Kidney tubule cell (primary cell): ENCODE data around the gene LPCAT3.
"Not testable (repeated sequence)": the region's sequence is repeated elsewhere in the genome, so short reads cannot be mapped to it uniquely, and the experiment has no call there.

Experiments used
- DNase-seq: peaks from one replicate; pipeline ENCODE4 v3.0.0-alpha.2; 2018; ENCODE audit warnings: low spot score

LPCAT3 gene, protein sequence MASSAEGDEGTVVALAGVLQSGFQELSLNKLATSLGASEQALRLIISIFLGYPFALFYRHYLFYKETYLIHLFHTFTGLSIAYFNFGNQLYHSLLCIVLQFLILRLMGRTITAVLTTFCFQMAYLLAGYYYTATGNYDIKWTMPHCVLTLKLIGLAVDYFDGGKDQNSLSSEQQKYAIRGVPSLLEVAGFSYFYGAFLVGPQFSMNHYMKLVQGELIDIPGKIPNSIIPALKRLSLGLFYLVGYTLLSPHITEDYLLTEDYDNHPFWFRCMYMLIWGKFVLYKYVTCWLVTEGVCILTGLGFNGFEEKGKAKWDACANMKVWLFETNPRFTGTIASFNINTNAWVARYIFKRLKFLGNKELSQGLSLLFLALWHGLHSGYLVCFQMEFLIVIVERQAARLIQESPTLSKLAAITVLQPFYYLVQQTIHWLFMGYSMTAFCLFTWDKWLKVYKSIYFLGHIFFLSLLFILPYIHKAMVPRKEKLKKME

DNA sequence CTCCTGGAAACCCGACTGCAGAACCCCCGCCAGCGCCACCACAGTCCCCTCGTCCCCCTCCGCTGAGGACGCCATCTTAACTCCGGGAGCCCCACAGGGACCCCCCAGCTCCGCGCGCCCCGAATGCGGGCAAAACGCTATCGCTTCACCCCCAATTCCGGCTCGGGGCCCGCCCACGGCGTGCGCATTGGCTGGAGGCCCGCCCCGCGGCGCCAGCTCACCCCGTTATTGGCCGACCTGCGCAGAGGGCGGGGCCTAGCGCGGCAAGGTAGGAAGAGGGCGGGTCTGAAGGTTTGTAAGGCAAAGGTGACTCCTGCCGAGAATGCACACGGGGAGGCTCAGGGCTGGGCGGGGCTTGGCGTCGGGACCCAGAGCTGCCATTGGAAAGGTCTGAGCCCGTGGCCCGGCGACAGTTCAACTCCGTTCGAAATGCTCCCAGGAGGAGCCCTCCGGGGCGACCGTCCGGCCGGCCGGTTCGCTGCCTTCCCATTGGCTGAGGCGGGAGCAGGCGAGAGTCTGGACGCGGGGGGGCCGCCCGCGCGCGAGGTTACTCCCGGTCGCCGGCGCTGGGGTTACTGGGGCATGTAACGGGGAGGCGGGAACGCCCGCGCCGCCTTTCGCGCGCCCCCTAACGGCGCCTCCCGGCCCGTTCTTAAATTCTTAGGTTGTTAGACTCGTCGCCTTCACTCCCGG, at the start of gene LPCAT3:
TSS of gene LPCAT3 (minus strand) at position 127 of the 693 bp plus-strand sequence. CDS start at position 75, 52 bp downstream.
- DNase-seq, result peak; percentile 96

DNA sequence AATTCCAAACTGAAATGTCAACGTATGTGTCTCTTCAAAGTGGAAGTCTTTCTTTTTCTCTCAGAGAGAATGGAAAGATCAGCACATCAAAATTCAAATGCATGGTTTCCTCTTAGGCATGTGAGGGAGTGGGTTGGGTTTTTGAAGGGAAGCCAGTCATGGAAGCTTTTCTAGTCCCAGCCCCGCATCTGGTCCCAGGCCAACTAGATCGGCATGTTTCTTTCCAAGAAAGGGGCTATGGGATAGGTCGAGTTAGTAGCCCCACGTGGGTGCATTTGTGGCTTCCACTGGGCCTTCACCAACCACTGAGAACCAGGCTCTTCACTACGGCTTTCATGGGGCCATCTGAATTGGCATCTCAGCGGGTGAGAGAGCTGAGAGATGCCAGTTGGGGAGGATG, 48.8 kb upstream of the LPCAT3 start:
- DNase-seq, result no peak

DNA sequence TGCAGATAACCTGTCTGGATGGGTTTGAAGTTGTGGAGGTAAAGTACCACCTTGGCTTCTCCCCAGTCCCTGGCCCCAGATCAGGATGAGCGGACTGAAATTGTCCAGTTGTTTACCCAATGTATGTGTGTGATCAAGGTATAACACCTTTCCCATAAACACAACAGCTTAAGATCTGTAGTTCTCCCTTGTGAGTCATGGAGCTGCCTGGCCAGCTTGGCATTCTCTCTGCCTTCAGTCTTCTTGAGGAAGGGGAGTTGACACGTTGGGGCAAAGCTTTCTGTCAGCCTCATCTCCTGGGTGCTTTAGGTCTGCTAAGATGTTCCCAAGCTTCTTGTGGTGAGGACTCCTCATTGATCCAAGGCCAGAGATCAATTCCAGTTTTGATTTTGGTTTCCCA, 48.3 kb upstream of the LPCAT3 start:
- DNase-seq, result no peak

DNA sequence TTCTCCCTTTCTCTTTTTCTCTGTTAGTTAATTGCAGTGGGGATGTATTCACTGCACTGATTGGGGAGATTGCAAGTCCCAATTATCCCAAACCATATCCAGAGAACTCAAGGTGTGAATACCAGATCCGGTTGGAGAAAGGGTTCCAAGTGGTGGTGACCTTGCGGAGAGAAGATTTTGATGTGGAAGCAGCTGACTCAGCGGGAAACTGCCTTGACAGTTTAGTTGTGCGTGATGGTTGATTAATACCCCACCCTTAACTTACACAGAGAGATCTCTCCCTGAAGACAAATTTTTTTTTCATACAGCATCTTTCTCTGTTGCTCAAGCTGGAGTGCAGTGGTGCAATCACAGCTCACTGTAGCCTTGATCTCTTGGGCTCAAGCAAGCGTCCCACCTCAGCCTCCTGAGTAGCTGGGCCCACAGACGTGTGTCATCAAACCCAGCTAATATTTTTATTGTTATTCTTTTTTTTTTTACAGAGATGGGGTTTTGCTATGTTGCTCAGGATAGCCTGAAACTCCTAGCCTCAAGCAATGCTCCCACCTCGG, 46.9 kb upstream of the LPCAT3 start:
- no peak for DNase-seq

DNA sequence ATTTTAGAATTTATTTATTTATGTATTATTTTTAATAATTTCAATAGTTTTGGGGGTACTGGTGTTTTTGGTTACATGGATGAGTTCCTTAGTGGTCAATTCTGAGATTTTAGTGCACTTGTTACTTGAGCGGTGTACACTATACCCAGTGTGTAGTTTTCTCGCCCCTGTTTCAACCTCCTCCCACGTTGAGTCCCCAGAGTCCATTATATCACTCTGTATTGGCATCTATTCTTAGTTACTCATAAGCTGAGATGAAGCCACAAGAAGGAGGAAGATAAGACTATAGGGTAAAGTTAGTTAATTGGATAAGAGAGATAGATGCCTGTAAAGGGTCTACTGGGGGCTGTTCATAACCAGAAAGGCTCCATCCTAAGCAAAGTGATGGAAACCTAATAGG, 46.2 kb upstream of the LPCAT3 start:
- no peak for DNase-seq

DNA sequence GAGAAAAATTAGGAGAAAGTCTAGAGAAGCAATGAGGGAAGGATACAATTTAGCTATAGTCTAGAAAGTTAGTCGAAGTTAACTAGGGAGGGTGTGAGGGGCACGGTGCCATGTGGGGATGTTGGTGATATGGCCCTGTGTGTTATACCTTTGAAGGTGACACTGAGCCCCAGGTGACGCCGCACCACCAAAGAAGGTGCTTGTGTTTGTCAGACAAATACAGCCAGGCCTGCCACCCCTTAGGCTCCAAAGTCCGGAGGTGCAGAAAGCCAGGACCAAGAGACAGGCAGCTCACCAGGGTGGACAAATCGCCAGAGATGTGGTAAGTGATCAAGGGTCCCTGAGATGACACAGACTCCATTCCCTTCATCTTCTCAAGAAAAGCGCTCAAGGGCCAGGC, 43.3 kb upstream of the LPCAT3 start:
- no peak for DNase-seq

DNA sequence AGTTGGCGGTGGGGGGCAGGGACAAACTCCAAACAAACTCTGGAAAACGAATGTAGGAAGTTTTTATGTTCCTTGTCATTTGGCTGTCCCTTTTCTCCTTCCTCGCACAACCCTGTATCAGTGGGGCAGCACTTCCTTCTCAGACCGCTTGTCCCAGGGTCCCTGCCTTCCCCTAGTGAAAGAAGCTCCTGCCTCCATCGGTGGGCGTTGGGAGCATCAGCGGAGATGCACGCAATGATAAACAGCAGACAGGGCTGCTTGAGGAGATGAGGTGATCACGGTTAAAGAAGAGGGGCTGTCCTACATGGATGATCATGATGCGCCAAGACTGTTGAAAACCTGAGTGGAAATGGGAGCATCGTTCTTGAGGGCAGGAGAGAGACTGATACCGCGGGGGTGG, 42.9 kb upstream of the LPCAT3 start:
- no peak for DNase-seq

DNA sequence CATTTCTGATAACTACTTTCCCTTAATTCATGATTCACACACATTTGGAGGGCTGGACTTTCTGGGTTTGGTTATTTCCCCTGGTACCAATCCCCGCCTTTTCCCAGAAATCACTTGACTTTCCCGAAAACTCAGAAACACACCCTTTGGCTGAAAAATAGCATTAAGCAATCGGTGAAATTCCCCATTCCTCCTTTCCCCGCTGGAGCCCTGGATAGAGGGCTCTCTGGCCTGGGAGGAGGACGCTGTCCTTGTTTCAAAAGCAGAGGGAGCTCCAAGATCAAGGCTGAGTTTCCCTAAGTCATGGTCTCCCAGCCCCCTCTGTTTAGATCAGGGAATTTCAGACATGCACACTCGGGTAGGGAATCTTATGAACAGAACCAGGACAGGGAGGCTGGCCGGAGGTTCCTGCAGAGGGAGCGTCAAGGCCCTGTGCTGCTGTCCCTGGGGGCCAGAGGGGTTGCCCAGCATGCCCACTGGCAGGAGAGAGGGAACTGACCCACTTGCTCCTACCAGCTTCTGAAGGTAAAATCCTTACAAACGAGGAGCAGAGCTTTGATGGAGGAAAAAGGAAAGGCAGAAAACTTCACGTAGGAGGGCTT, 42.2 kb upstream of the LPCAT3 start, which contains the start of gene C1S:
TSS of gene C1S (plus strand) at position 366 of the 602 bp plus-strand sequence. CDS start 1,195 bp downstream, outside the sequence.
- peak; percentile 83 for DNase-seq

DNA sequence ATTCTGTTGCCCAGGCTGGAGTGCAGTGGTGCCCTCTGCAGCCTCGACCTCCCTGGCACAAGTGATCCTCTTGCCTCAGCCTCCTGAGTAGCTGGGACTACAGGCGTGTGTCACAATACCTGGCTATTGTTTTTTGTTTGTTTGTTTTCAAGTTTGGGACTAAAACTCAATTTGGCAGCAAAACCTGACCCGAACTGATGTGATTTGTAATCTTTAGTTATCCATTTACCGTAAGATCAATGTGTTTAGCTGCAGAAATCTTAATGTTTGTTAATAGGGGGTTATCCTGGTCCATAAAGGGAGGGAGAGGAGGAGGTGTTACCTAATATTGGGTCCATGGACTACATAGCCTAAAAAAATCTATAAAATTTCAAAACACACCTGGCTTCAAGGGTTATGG, 41.5 kb upstream of the LPCAT3 start:
- no peak for DNase-seq

DNA sequence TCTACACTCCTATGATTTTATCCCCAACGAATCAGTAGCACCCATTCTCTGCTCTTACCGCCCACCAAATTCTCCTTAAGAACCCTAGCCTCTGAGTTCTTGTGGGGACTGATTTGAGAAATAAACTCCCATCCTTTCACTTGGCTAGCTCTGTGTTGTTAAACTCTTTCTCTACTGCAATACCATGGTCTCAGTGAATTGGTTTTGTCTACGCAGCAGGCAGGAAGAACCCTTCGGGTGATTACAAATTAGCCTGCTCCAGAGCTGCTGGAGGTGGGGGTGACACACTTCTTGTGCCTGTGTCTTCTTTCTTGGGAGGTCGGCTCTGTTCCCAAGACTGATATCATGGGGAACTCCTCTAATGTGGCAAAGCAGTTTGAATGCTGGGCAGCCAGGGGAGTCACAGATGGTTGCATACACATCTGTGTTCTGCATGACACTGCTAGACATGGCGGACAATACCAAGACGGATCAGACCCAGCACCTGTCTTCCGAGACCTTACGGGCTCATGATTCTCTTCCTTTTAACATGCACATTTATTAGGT, 40.6 kb upstream of the LPCAT3 start:
- no peak for DNase-seq

DNA sequence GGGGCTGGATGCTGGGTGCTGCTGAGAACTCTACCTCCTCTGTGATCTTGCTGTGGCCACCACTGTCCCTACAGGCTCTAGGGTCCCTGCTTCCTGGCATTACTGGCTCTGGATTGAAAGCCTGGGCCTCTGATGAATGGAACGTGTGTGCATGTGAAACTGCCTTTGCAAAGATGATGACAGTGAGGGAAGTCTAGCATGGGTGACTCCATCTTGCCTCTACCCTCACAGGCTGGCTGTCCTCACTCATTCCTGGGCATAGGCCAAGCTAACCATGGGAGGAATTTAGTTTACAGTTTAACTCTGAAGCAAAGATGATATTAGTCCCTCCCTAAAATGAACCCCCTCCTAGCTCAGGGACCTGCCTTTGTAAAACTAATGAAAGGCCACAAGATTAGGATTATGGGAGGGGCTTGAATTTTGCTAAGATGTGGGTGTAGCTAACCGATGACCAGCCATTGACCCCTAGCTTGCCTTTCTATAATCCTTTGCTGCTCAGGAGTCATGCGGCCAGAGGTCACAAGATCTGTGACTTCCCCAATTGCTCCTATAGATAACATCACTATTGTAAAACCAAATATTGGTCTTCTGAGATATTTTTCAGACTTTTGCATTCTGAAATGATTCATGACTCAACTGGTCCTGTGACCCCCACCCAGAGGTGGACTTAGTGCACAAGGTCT, 40.0 kb upstream of the LPCAT3 start:
- DNase-seq, result no peak

DNA sequence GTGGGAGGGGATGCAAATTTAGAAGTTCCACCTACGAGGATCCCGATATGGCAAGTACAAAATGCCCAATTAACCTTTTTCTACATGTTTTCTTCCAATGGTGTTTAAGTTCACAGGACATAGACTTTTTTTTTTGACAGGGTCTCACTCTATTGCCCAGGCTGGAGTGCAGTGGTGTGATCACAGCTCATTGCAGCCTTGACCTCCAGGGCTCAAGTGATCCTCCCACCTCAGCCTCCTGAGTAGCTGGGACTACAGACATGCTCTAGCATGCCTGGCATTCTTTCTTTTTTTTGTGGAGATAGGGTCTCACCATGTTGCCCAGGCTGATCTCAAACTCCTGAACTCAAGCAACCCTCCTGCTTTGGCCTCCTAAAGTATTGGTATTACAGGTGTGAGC, 37.5 kb upstream of the LPCAT3 start:
- DNase-seq, result not testable (repeated sequence)

DNA sequence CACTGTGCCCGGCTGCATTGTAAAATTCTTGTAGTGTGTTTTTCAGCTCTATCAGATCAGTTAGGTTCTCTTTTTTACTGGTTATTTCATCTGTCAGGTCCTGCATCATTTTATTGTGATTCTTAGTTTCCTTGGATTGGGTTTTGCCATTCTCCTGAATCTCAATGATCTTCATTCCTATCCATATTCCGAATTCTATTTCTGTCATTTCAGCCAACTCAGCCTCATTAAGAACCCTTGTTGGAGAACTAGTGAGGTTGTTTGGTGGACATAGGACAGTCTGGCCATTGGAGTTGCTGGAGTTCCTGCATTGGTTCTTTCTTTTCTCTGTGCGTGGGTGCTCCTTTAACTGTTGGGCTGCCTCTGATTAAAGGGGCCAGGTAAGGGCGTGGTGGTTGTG, 36.6 kb upstream of the LPCAT3 start:
- DNase-seq, result no peak

DNA sequence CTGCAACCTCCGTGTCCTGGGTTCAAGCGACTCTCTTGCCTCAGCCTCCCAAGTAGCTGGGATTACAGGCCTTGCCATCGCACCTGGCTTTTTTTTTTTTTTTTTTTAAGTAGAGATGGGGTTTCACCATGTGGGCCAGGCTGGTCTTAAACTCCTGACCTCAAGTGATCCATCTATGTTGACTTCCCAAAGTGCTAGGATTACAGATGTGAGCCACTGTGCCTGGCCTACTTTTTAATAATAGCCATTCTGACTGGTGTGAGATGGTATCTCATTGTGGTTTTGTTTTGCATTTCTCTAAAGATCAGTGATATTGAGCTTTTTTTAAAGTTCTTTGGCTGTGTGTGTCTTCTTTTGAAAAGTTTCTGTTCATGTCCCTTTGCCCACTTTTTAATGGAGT, 31.7 kb upstream of the LPCAT3 start:
- not testable (repeated sequence) for DNase-seq

DNA sequence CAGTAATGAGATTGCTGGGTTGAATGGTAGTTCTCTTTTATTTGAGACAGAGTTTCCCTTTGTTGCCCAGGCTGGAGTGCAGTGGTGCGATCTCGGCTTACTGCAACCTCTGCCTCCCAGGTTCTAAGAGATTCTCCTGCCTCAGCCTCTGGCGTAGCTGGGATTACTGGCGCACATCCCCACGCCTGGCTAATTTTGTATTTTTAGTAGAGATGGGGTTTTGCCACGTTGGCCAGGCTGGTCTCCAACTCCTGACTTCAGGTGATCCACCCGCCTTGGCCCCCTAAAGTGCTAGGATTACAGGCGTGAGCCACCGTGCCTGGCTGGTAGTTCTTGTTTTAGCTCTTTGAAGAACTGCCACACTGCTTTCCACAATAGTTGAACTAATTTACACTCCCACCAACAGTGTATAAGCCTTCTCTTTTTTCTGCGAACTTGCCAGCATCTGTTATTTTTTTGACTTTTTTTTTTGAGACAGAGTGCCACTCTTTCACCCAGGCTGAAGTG, 31.2 kb upstream of the LPCAT3 start:
- not testable (repeated sequence) for DNase-seq

DNA sequence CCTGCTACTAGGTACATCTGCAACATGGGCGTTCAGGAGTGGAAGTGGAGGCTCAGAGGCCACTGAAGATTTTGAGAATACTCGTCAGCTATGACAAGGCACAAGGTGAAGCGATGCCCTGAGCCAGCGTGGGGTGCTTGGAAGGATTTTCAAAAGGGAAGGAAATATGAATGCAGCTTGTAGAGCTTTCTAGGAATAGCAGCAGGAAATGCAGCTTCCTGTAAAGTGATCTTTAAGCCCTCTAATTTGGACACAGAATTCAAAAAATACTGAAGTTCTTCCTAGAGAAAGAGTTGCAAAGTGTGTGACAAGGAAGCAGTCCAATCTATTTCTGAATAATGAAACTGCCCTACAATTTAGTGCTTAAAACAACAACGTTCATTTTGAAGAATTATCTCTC, 29.0 kb upstream of the LPCAT3 start:
- no peak for DNase-seq

DNA sequence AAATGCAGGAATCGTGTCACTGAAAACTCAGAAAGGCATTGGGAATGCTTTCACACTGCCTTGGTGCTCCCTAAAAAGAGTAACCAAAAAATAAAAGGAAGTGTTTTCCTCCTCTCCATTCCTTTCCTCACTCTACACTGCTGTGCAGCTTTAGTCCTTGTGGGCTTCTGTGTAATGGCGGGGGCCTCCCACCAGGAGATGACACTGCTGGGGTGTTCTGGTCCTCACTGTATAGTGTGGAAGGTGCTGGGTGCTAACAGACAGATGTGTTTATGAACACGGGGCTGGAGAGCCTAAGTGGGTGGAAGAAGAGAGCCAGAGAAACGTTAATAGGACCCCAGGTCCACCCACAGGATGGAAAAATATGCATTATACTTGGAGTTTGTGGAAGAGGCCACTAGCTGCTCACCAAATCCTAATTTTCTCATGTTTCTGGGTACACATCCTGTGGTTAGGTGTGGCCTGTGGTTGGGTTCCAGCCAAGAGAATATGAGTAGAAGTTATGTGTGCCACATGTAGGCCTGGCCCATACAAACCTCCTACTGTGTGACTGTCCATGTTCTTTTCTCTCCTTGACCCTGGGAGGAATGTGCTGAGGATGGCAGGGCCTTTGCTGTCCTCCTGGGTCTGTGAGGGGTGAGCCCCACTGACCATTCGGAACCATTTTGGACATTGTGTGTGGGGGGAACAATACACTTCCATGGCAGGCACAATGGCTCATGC, 28.3 kb upstream of the LPCAT3 start:
- no peak for DNase-seq

DNA sequence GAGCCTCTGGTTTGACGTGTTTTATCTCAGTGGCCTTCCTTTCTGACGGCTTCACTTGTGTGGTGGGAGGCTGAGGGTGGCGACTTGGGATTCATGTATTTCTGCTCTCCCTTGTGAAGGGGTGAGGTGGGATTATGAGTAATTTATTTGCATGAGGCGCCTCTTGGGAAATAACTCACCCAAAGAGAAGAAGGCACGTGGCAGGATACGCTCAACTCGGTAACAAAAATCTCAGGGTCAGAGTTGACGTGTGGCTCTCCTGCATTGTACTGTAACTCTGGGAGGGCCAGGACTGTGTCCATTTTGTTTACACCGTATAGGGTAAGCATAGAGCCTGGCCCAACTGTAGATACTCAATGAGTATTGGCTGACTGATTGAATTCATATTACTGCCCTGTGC, 27.6 kb upstream of the LPCAT3 start:
- DNase-seq, result no peak

DNA sequence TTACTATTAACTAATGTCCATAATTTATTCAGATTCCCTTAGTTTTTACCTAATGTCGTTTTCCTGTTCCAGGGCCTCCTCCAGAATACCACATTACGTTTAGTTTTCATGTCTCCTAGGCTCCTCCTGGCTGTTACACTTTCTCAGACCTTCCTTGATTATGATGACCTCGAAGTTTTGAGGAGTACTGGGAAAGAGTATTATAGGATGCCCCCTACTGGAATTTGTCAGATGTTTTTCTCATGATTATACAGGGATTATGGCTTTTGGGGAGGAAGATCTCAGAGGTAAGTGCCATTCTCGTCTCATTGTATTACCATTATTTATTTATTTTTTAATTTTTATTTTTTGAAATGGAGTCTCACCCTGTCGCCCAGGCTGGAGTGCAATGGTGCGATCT, 24.6 kb upstream of the LPCAT3 start:
- peak; percentile 54 for DNase-seq

DNA sequence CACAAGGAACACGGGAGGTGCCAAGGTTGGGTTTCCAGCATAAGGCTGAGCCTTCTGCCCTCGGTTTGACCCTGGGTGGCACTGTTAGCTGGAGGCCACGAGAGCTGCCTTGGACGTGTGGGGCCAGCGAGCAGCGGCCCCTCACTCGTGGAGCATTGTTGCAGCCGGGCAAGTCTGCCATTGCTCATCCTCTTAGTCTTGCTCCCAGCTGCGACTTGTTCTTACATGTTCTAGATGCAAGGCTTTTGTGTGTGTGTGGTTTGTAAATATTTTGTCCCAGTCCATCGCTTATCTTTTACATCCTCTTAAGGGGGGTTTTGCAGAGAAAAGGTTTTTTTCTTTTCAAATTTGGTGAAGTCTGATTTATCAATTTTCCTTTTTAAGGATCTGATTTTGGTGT, 21.1 kb upstream of the LPCAT3 start:
- no peak for DNase-seq

DNA sequence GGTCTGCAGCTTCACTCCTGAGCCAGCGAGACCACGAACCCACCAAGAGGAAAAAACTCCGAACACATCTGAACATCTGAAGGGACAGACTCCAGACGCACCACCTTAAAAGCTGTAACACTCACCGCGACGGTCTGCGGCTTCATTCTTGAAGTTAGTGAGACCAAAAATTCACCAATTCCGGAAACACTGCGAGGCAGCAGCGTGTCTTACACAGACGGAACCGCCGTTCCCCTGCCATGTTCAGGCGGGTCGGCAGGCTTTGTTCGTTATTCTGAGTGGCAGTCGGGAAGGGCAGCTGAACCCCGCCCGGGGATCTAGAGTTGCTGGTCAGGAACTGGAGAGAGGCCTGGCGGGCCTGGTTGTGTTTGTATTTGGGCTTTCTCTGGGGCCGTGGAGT, 20.3 kb upstream of the LPCAT3 start:
- DNase-seq, result no peak
